ENCODE data around the gene ZFR2.

DNA sequence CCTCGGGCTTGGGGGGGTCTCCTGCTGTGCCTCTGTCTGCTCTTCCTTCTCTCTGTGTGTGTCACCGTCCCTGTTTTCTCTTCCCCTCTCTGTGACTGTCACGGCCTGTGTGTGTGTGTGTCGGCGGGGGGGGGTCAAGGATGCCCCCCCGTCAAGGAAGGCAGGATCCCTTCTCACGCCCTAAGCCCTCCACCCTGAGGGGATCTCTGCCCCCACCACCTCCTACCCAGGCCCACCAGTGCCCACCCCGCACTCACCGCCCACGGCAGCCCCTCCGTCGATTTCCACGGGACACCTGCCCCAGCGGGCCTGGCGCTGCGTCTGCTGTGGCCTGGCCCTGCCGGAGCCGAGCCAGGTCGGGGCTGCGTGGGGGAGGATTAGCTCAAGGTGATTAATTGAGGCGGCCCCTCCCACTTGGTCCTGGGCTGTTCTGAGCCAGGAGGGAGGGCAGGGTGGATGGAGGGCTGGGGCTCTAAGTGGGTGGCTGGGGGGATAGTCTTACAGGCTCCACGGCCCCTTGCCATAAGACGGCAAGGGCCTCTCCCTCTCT lies 96.9 kb downstream of the ZFR2 start, which contains the start of gene RAX2:
- TF ChIP-seq, protein P1, sequence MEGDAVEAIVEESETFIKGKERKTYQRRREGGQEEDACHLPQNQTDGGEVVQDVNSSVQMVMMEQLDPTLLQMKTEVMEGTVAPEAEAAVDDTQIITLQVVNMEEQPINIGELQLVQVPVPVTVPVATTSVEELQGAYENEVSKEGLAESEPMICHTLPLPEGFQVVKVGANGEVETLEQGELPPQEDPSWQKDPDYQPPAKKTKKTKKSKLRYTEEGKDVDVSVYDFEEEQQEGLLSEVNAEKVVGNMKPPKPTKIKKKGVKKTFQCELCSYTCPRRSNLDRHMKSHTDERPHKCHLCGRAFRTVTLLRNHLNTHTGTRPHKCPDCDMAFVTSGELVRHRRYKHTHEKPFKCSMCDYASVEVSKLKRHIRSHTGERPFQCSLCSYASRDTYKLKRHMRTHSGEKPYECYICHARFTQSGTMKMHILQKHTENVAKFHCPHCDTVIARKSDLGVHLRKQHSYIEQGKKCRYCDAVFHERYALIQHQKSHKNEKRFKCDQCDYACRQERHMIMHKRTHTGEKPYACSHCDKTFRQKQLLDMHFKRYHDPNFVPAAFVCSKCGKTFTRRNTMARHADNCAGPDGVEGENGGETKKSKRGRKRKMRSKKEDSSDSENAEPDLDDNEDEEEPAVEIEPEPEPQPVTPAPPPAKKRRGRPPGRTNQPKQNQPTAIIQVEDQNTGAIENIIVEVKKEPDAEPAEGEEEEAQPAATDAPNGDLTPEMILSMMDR (IDR thresholded peaks at IDR 0.05): no peak
- no peak for TF ChIP-seq POLR2AphosphoS5 (IDR thresholded peaks at IDR 0.05; ENCODE audit: insufficient read depth in 1 of 2, low read depth in 1 of 2)
- no peak for TF ChIP-seq POLR2A (IDR thresholded peaks at IDR 0.05)
